HepG2 (cell line): Measurements from ENCODE around the gene CCND2. TPM values are rescaled to one million over a fixed set of nuclear protein-coding genes. Genes with fewer than 3 reads are reported as not detected.
A peak's percentile ranks its signal among the peaks of the same experiment; 100 is the strongest.

ENCODE experiments used
- ATF7 ChIP-seq, 2 experiments: fragments of 450-650 bp in 1 of 2; sonication (generic) in 1 of 2; formaldehyde crosslinking in 1 of 2; IDR thresholded peaks; 2 replicates each; pipeline versions ENCODE4 v1.4.0 to v1.6.1; 2016 to 2020; ENCODE audit warnings: antibody characterized with exemption in 1 of 2, mild to moderate bottlenecking in 1 of 2, missing genetic modification reagents in 1 of 2
- BORCS8-MEF2B ChIP-seq: sonication (generic); formaldehyde crosslinking; IDR thresholded peaks from 2 replicates; pipeline ENCODE4 v1.8.0; 2022; ENCODE audit warnings: mild to moderate bottlenecking, missing genetic modification reagents
- CENPX ChIP-seq: sonication (generic); formaldehyde crosslinking; IDR thresholded peaks from 2 replicates; pipeline ENCODE4 v1.9.0; 2021; ENCODE audit warnings: mild to moderate bottlenecking, missing genetic modification reagents, moderate library complexity
- ESRRA ChIP-seq: sonication (generic); formaldehyde crosslinking; IDR thresholded peaks from 2 replicates; pipeline ENCODE4 v1.5.1; 2020; ENCODE audit warnings: mild to moderate bottlenecking, low read depth, missing genetic modification reagents
- IRF1 ChIP-seq: sonication (generic); formaldehyde crosslinking; IDR thresholded peaks from 2 replicates; pipeline ENCODE4 v1.4.0; 2020; ENCODE audit warnings: low read depth, mild to moderate bottlenecking, missing genetic modification reagents
- IRF2 ChIP-seq: IDR thresholded peaks from 2 replicates; pipeline ENCODE4 v1.6.1; 2018; ENCODE audit warnings: missing genetic modification reagents, missing compliant biosample characterization
- MTF2 ChIP-seq: sonication (generic); formaldehyde crosslinking; IDR thresholded peaks from 2 replicates; pipeline ENCODE4 v1.5.0; 2020; ENCODE audit warnings: missing genetic modification reagents, borderline replicate concordance
- NCOA5 ChIP-seq: sonication (generic); formaldehyde crosslinking; IDR thresholded peaks from 2 replicates; pipeline ENCODE4 v1.4.0; 2020; ENCODE audit warnings: missing genetic modification reagents
- PCBP2 ChIP-seq: fragments of 200-400 bp; formaldehyde crosslinking; optimal IDR thresholded peaks from 2 replicates; pipeline ENCODE3; 2018; ENCODE audit warnings: low read length, low read depth; ENCODE audit not compliant: poor library complexity, severe bottlenecking
- PHF5A ChIP-seq: IDR thresholded peaks from one replicate; pipeline ENCODE4 v1.6.1; 2018; ENCODE audit warnings: low read depth, missing genetic modification reagents; ENCODE audit not compliant: unreplicated experiment
- STAG1 ChIP-seq: sonication (generic); formaldehyde crosslinking; IDR thresholded peaks from 2 replicates; pipeline ENCODE4 v1.4.0; 2020; ENCODE audit warnings: missing genetic modification reagents
- TSC22D2 ChIP-seq: sonication (generic); formaldehyde crosslinking; IDR thresholded peaks from 2 replicates; pipeline ENCODE4 v1.5.1; 2020; ENCODE audit warnings: missing genetic modification reagents, mild to moderate bottlenecking, borderline replicate concordance
- ZBTB25 ChIP-seq: IDR thresholded peaks from 2 replicates; pipeline ENCODE4 v1.6.1; 2018; ENCODE audit warnings: missing genetic modification reagents
- ZIK1 ChIP-seq: sonication (generic); formaldehyde crosslinking; IDR thresholded peaks from 2 replicates; pipeline ENCODE4 v1.5.0; 2020; ENCODE audit warnings: mild to moderate bottlenecking, low read depth, missing genetic modification reagents, borderline replicate concordance
- ZKSCAN1 ChIP-seq: fragments of 150-350 bp; IDR thresholded peaks from 2 replicates; pipeline ENCODE4 v1.6.1; 2014; ENCODE audit warnings: low read length
- ZNF20 ChIP-seq: sonication (generic); formaldehyde crosslinking; IDR thresholded peaks from 2 replicates; pipeline ENCODE4 v1.4.0; 2020; ENCODE audit warnings: mild to moderate bottlenecking, moderate library complexity, missing genetic modification reagents
- ZNF253 ChIP-seq: sonication (generic); formaldehyde crosslinking; IDR thresholded peaks from 2 replicates; pipeline ENCODE4 v1.8.0; 2022; ENCODE audit warnings: mild to moderate bottlenecking, missing genetic modification reagents, borderline replicate concordance
- ZNF263 ChIP-seq: sonication (generic); formaldehyde crosslinking; IDR thresholded peaks from 2 replicates; pipeline ENCODE4 v1.4.0; 2020; ENCODE audit warnings: missing genetic modification reagents
- ZNF383 ChIP-seq: sonication (generic); formaldehyde crosslinking; IDR thresholded peaks from 2 replicates; pipeline ENCODE4 v1.4.0; 2020; ENCODE audit warnings: missing genetic modification reagents, mild to moderate bottlenecking, borderline replicate concordance
- ZNF512 ChIP-seq: sonication (generic); formaldehyde crosslinking; IDR thresholded peaks from 2 replicates; pipeline ENCODE4 v1.4.0; 2020; ENCODE audit warnings: mild to moderate bottlenecking, missing genetic modification reagents
- ZNF550 ChIP-seq: sonication (generic); formaldehyde crosslinking; IDR thresholded peaks from 2 replicates; pipeline ENCODE4 v1.4.0; 2020; ENCODE audit warnings: mild to moderate bottlenecking, missing genetic modification reagents, borderline replicate concordance
- ZNF562 ChIP-seq: sonication (generic); formaldehyde crosslinking; IDR thresholded peaks from 2 replicates; pipeline ENCODE4 v1.8.0; 2022; ENCODE audit warnings: missing genetic modification reagents, borderline replicate concordance
- ZNF567 ChIP-seq: sonication (generic); formaldehyde crosslinking; IDR thresholded peaks from 2 replicates; pipeline ENCODE4 v1.8.1; 2023; ENCODE audit warnings: mild to moderate bottlenecking, missing genetic modification reagents, borderline replicate concordance
- ZNF644 ChIP-seq: IDR thresholded peaks from 2 replicates; pipeline ENCODE4 v1.6.1; 2016; ENCODE audit warnings: low read depth
- ZNF672 ChIP-seq: sonication (generic); formaldehyde crosslinking; IDR thresholded peaks from 2 replicates; pipeline ENCODE4 v1.8.1; 2022; ENCODE audit warnings: missing genetic modification reagents
- ZNF784 ChIP-seq: sonication (generic); formaldehyde crosslinking; IDR thresholded peaks from 2 replicates; pipeline ENCODE4 v1.5.1; 2020; ENCODE audit warnings: missing genetic modification reagents, mild to moderate bottlenecking, borderline replicate concordance
- ZNF883 ChIP-seq: sonication (generic); formaldehyde crosslinking; IDR thresholded peaks from 2 replicates; pipeline ENCODE4 v1.5.1; 2020; ENCODE audit warnings: mild to moderate bottlenecking, missing genetic modification reagents; ENCODE audit errors: not compliant biosample characterization
- polyA plus RNA-seq, 8 experiments: library from polyadenylated mRNA; depleted of rRNA in 3 of 8; stranded (reverse) in 7 of 8; unstranded in 1 of 8; fragments of >200 nt; fragmentation: Illumina TruSeq in 4 of 8; extraction: Trizol in 4 of 8; gene quantifications; 2 replicates each; pipeline versions ENCODE4 v1.2.1 to v1.2.3, GENCODE V29; 2011 to 2016; ENCODE audit warnings: low read depth in 4 of 8, missing spikeins in 1 of 8, mixed read lengths in 1 of 8; ENCODE audit not compliant: insufficient read depth in 1 of 8
- total RNA-seq, 5 experiments: library from RNA; depleted of rRNA; stranded (reverse); fragments of >200 nt; fragmentation: Illumina TruSeq; extraction: Trizol; gene quantifications; 2 replicates each; pipeline ENCODE4 v1.2.3, GENCODE V29; 2016; ENCODE audit warnings: low read depth in 1 of 5

Gene CCND2
- total and polyA plus RNA-seq, 2 of the 13 experiments (the other 11 are each of a cell fraction or from before 2014, with no cell fraction given): 0.61 to 1.4 TPM

DNA sequence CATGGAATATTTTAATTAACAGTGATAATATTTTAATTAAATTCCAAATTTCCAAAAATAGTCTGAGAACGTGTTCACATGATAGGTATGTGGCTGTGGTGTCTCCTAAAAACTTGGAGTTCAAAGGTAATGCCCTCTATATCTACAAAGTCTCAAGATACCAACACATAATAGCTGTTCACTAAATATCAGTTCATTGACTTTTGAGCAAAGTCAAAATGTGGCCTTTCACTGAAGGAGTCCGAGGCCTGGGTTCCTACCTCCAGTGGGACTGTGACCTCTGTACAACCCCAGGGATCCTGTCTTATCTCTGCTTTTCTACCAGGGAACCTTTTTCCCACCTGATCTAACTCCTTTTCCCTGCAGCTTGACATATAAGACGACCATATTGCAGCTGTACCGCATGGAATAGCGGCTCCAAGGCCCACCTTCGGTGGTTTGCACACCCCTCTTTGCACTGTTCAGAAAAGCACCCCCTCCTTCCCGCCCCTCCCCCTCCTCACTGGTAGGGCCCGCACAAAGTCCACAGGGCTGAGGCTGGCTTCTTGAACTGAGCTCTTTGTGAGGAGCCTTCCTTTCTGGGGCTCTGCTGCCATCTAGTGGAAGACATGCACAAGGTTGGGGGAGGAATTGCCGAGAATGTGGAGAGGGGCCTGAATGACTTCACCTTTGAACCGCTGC is 3.1 kb downstream of the CCND2 start (continued):
- no peak for TF ChIP-seq ZNF512 (CRISPR knock-in tag)
- no peak for TF ChIP-seq CENPX (CRISPR knock-in tag)
- peak; percentile 91 for TF ChIP-seq STAG1 (CRISPR knock-in tag)
- no peak for TF ChIP-seq ZNF263
- TF ChIP-seq BORCS8-MEF2B (CRISPR knock-in tag): no peak
- TF ChIP-seq IRF1 (CRISPR knock-in tag): no peak
- TF ChIP-seq ZNF567 (CRISPR knock-in tag): no peak
- TF ChIP-seq PHF5A (CRISPR knock-in tag): no peak
- TF ChIP-seq ATF7 (IDR thresholded peaks at IDR 0.05): no peak
- peak; percentile 80; the same call in 1 of the 2 replicates for TF ChIP-seq ATF7 (CRISPR knock-in tag; IDR thresholded peaks at IDR 0.05)
- no peak for TF ChIP-seq ZNF672 (CRISPR knock-in tag)
- TF ChIP-seq NCOA5 (CRISPR knock-in tag): no peak
- no peak for TF ChIP-seq ZIK1 (CRISPR knock-in tag)
- TF ChIP-seq ZNF383: no peak
- 0 out of 2 replicates have a peak, but pooled peaks have one; percentile 20 for TF ChIP-seq ESRRA (CRISPR knock-in tag)
- TF ChIP-seq TSC22D2: 0 out of 2 replicates have a peak, but pooled peaks have one; percentile 42
- TF ChIP-seq ZNF20: no peak
- peak; percentile 46; the same call in 1 of the 2 replicates for TF ChIP-seq MTF2 (CRISPR knock-in tag)
- no peak for TF ChIP-seq ZNF644 (CRISPR knock-in tag)
- TF ChIP-seq ZNF562: no peak
- no peak for TF ChIP-seq ZKSCAN1
- TF ChIP-seq ZNF253 (CRISPR knock-in tag): no peak
- TF ChIP-seq IRF2 (CRISPR knock-in tag): no peak
- TF ChIP-seq ZNF883 (CRISPR knock-in tag): no peak
- no peak for TF ChIP-seq ZBTB25 (CRISPR knock-in tag)
- peak; percentile 50 for TF ChIP-seq PCBP2
- TF ChIP-seq ZNF550 (CRISPR knock-in tag): no peak
- no peak for TF ChIP-seq ZNF784 (CRISPR knock-in tag)
